SU-DHL-6 (cell line): ENCODE results near the gene EEF2KMT.

ENCODE experiments used
- H2AFZ ChIP-seq: fragments of 200-600 bp; sonication (generic); 2 replicates; pipeline ENCODE4 v1.6.1; 2014; ENCODE audit warnings: low read depth, mild to moderate bottlenecking, moderate library complexity, mixed read lengths, antibody characterized with exemption, low read length; ENCODE audit not compliant: severe bottlenecking
- H3F3A ChIP-seq: fragments of 200-600 bp; shearing (Covaris generic); 2 replicates; pipeline ENCODE4 v1.6.0; 2016; ENCODE audit warnings: antibody characterized with exemption, mild to moderate bottlenecking; ENCODE audit not compliant: insufficient read depth
- H3K27ac ChIP-seq: fragments of 200-600 bp; sonication (generic); 2 replicates; pipeline ENCODE4 v1.5.1; 2016; ENCODE audit warnings: low read depth, mild to moderate bottlenecking, low read length, moderate library complexity, mixed read lengths
- H3K27me3 ChIP-seq: fragments of 200-600 bp; sonication (generic), shearing (Covaris generic); 2 replicates; pipeline ENCODE4 v1.6.0; 2014; ENCODE audit warnings: mild to moderate bottlenecking, low read length
- H3K36me3 ChIP-seq: fragments of 200-600 bp; sonication (generic); 2 replicates; pipeline ENCODE4 v1.6.1; 2014; ENCODE audit warnings: mild to moderate bottlenecking, low read length, mixed read lengths
- H3K4me2 ChIP-seq: fragments of 300-600, 200-600 bp; shearing (Covaris generic), sonication (generic); 2 replicates; pipeline ENCODE4 v1.6.0; 2014; ENCODE audit warnings: low read length, low read depth, mild to moderate bottlenecking; ENCODE audit not compliant: poor library complexity, severe bottlenecking
- H3K4me3 ChIP-seq: fragments of 200-600 bp; sonication (generic); 2 replicates; pipeline ENCODE4 v1.5.1; 2014; ENCODE audit warnings: antibody characterized with exemption, low read length, mild to moderate bottlenecking, mixed read lengths; ENCODE audit not compliant: insufficient read depth, poor library complexity, severe bottlenecking
- H3K79me2 ChIP-seq: fragments of 200-600 bp; sonication (generic); 2 replicates; pipeline ENCODE4 v1.6.1; 2014; ENCODE audit warnings: mild to moderate bottlenecking, low read length, moderate library complexity; ENCODE audit not compliant: insufficient read depth
- H3K9ac ChIP-seq: fragments of 200-600 bp; sonication (generic); 2 replicates; pipeline ENCODE4 v1.7.0; 2014; ENCODE audit warnings: mild to moderate bottlenecking, low read length
- H3K9me2 ChIP-seq: fragments of 200-600 bp; sonication (generic); replicated peaks from 2 replicates; pipeline ENCODE4 v1.6.1; 2014; ENCODE audit warnings: low read length; ENCODE audit not compliant: insufficient read depth
- H3K9me3 ChIP-seq: fragments of 200-600 bp; sonication (generic); 2 replicates; pipeline ENCODE4 v1.6.1; 2014; ENCODE audit warnings: low read length, mixed read lengths; ENCODE audit not compliant: insufficient read depth
- H4K20me1 ChIP-seq: fragments of 200-600 bp; sonication (generic); 2 replicates; pipeline ENCODE4 v1.6.1; 2014; ENCODE audit warnings: low read depth, mild to moderate bottlenecking, antibody characterized with exemption, low read length, moderate library complexity, mixed read lengths
- EZH2phosphoT487 ChIP-seq: fragments of 200-600 bp; sonication (generic), shearing (Covaris generic); conservative IDR thresholded peaks from 2 replicates; pipeline ENCODE4 v1.6.1; 2018; ENCODE audit warnings: mild to moderate bottlenecking, antibody characterized with exemption, low read length, moderate library complexity, mixed read lengths
- TF ChIP-seq, protein P1 (sequence below): fragments of 200-600 bp; sonication (generic); IDR thresholded peaks from one replicate; pipeline ENCODE4 v1.5.1; 2017; ENCODE audit warnings: antibody characterized with exemption, mild to moderate bottlenecking, low read length, moderate library complexity; ENCODE audit not compliant: insufficient read depth, poor library complexity, severe bottlenecking

The EEF2KMT gene

GRCh38 chr16:5035909-5036227 is 61.7 kb downstream of the EEF2KMT start:
- no peak overlapping the region for H2AFZ ChIP-seq
- H3K4me2 ChIP-seq: no peak overlapping the region
- TF ChIP-seq, protein P1, sequence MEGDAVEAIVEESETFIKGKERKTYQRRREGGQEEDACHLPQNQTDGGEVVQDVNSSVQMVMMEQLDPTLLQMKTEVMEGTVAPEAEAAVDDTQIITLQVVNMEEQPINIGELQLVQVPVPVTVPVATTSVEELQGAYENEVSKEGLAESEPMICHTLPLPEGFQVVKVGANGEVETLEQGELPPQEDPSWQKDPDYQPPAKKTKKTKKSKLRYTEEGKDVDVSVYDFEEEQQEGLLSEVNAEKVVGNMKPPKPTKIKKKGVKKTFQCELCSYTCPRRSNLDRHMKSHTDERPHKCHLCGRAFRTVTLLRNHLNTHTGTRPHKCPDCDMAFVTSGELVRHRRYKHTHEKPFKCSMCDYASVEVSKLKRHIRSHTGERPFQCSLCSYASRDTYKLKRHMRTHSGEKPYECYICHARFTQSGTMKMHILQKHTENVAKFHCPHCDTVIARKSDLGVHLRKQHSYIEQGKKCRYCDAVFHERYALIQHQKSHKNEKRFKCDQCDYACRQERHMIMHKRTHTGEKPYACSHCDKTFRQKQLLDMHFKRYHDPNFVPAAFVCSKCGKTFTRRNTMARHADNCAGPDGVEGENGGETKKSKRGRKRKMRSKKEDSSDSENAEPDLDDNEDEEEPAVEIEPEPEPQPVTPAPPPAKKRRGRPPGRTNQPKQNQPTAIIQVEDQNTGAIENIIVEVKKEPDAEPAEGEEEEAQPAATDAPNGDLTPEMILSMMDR: no peak
- TF ChIP-seq EZH2phosphoT487: no peak
- H3K36me3 ChIP-seq: no peaks in the 10 kb centered on the region
- H3K9ac ChIP-seq: no peak overlapping the region
- H3K9me3 ChIP-seq: no peaks in the 10 kb centered on the region
- no peak overlapping the region for H3K4me3 ChIP-seq
- no peaks in the 10 kb centered on the region for H4K20me1 ChIP-seq
- H3K27ac ChIP-seq: no peak overlapping the region
- H3K79me2 ChIP-seq: no peaks in the 10 kb centered on the region
- no peaks in the 10 kb centered on the region for H3K27me3 ChIP-seq
- H3F3A ChIP-seq: no peaks in the 10 kb centered on the region
- H3K9me2 ChIP-seq: no peaks in the 10 kb centered on the region
